ENCODE results near the gene THBD. TPM values are rescaled to one million over a fixed set of nuclear protein-coding genes. Genes with fewer than 3 reads are reported as not detected.

Gene THBD
- total and polyA plus RNA-seq, 2 donors (not counting 1 experiment from before 2014, with no cell fraction given) = 0.99 to 8.4 TPM

DNA sequence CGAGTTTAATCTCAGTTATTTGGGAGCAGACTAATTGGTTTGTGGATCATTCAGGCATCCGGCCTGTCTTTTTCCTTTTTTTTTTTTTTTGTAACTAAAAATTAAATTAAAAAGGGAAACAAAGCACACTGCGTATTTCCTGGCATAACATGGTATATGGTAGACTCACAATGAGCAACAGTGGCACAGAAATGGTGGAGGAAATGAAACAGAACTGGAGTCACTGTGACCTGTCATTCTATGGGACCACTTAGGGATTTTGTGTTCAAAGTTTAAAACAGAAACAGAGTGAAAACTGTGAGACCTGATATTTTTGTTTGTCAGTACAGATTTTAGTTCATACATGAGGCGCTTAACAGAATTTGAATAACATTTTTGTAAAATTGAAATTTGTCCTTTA, 41.4 kb upstream of the THBD start:
- TF ChIP-seq, protein P1, sequence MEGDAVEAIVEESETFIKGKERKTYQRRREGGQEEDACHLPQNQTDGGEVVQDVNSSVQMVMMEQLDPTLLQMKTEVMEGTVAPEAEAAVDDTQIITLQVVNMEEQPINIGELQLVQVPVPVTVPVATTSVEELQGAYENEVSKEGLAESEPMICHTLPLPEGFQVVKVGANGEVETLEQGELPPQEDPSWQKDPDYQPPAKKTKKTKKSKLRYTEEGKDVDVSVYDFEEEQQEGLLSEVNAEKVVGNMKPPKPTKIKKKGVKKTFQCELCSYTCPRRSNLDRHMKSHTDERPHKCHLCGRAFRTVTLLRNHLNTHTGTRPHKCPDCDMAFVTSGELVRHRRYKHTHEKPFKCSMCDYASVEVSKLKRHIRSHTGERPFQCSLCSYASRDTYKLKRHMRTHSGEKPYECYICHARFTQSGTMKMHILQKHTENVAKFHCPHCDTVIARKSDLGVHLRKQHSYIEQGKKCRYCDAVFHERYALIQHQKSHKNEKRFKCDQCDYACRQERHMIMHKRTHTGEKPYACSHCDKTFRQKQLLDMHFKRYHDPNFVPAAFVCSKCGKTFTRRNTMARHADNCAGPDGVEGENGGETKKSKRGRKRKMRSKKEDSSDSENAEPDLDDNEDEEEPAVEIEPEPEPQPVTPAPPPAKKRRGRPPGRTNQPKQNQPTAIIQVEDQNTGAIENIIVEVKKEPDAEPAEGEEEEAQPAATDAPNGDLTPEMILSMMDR (conservative IDR thresholded peaks at IDR 0.05 in 1 of 2, IDR thresholded peaks at IDR 0.05 in 1 of 2; ENCODE audit: low read depth in 1 of 2, low read length in 2 of 2) = no peak
- TF ChIP-seq EZH2 (IDR thresholded peaks at IDR 0.05; ENCODE audit: low read length, missing control alignments) = no peak
- Histone ChIP-seq H4K20me1 (ENCODE audit: control insufficient read depth, extremely low read depth, insufficient read depth, low read length) (no peaks in the 10 kb centered on the region), H3K4me3 (replicated peaks in 1 of 4; ENCODE audit: control extremely low read depth in 1 of 4, insufficient read depth in 1 of 4, low read depth in 3 of 4, low read length in 4 of 4) (no peak overlapping the region), H3K4me2 (ENCODE audit: extremely low read depth, insufficient read depth, low read length) (no peak overlapping the region), H3K4me1 (ENCODE audit: control insufficient read depth, extremely low read depth, insufficient read depth, low read length) (no peaks in the 10 kb centered on the region), H3K27ac (ENCODE audit: insufficient read depth, low read length) (no peak overlapping the region), H3K9me3 (ENCODE audit: control insufficient read depth, insufficient read depth, low read depth, low read length) (no peaks in the 10 kb centered on the region), H3K27me3 (ENCODE audit: control insufficient read depth, insufficient read depth, low read length) (peaks cover 6% of the 10 kb centered on the region), H3K36me3 (ENCODE audit: control insufficient read depth, insufficient read depth, low read length) (no peaks in the 10 kb centered on the region), H3K9ac (ENCODE audit: insufficient read depth, low read length) (no peak overlapping the region), H3K79me2 (ENCODE audit: control insufficient read depth, insufficient read depth, low read length) (no peaks in the 10 kb centered on the region), H2AFZ (ENCODE audit: low read length) (no peak overlapping the region)
- no peak for DNase-seq (ENCODE audit: low read depth in 2 of 2)

DNA sequence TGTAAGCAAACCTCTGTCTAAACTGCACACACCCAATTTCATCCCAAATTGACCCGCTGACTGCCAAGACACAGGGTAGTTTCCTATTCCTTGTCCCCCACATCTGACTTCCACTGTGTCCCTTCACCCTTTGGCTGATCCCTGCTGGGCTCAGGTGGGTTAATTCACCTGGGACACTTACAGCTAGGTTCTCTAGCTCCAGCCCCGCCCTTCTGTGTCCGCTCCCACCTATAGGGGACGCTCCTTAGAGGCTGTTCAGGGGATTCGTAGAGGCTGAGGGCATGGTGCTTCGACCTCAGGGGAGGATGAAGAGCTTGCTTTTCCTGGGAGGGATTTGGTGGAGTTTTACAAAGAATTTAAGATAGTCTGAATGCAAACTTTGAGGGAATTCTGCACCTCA, 40.7 kb upstream of the THBD start:
- H3K79me2 ChIP-seq (ENCODE audit: control insufficient read depth, insufficient read depth, low read length) = no peaks in the 10 kb centered on the region
- no peak overlapping the region for H2AFZ ChIP-seq (ENCODE audit: low read length)
- H3K27ac ChIP-seq (ENCODE audit: insufficient read depth, low read length) = no peak overlapping the region
- no peak overlapping the region for H3K4me2 ChIP-seq (ENCODE audit: extremely low read depth, insufficient read depth, low read length)
- no peaks in the 10 kb centered on the region for H3K9me3 ChIP-seq (ENCODE audit: control insufficient read depth, insufficient read depth, low read depth, low read length)
- H3K4me1 ChIP-seq (ENCODE audit: control insufficient read depth, extremely low read depth, insufficient read depth, low read length) = no peaks in the 10 kb centered on the region
- no peak for DNase-seq (ENCODE audit: low read depth in 2 of 2)
- H3K9ac ChIP-seq (ENCODE audit: insufficient read depth, low read length) = no peak overlapping the region
- H3K27me3 ChIP-seq (ENCODE audit: control insufficient read depth, insufficient read depth, low read length) = peaks cover 6% of the 10 kb centered on the region
- TF ChIP-seq EZH2 (IDR thresholded peaks at IDR 0.05; ENCODE audit: low read length, missing control alignments) = no peak
- TF ChIP-seq, protein P1 (conservative IDR thresholded peaks at IDR 0.05 in 1 of 2, IDR thresholded peaks at IDR 0.05 in 1 of 2; ENCODE audit: low read depth in 1 of 2, low read length in 2 of 2) = no peak
- no peaks in the 10 kb centered on the region for H4K20me1 ChIP-seq (ENCODE audit: control insufficient read depth, extremely low read depth, insufficient read depth, low read length)
- H3K36me3 ChIP-seq (ENCODE audit: control insufficient read depth, insufficient read depth, low read length) = no peaks in the 10 kb centered on the region
- no peak overlapping the region for H3K4me3 ChIP-seq (replicated peaks in 1 of 4; ENCODE audit: control extremely low read depth in 1 of 4, insufficient read depth in 1 of 4, low read depth in 3 of 4, low read length in 4 of 4)

- H3K4me2 ChIP-seq (ENCODE audit: extremely low read depth, insufficient read depth, low read length) = no peak overlapping the region
- H4K20me1 ChIP-seq (ENCODE audit: control insufficient read depth, extremely low read depth, insufficient read depth, low read length) = no peaks in the 10 kb centered on the region
- no peak overlapping the region for H3K4me3 ChIP-seq (replicated peaks in 1 of 4; ENCODE audit: control extremely low read depth in 1 of 4, insufficient read depth in 1 of 4, low read depth in 3 of 4, low read length in 4 of 4)
- no peaks in the 10 kb centered on the region for H3K27me3 ChIP-seq (ENCODE audit: control insufficient read depth, insufficient read depth, low read length)
- no peaks in the 10 kb centered on the region for H3K79me2 ChIP-seq (ENCODE audit: control insufficient read depth, insufficient read depth, low read length)
- H3K36me3 ChIP-seq (ENCODE audit: control insufficient read depth, insufficient read depth, low read length) = no peaks in the 10 kb centered on the region
- no peak overlapping the region for H3K9ac ChIP-seq (ENCODE audit: insufficient read depth, low read length)
- TF ChIP-seq, protein P1 (conservative IDR thresholded peaks at IDR 0.05 in 1 of 2, IDR thresholded peaks at IDR 0.05 in 1 of 2; ENCODE audit: low read depth in 1 of 2, low read length in 2 of 2) = no peak
- TF ChIP-seq EZH2 (IDR thresholded peaks at IDR 0.05; ENCODE audit: low read length, missing control alignments) = no peak
- H2AFZ ChIP-seq (ENCODE audit: low read length) = no peak overlapping the region
- no peak overlapping the region for H3K27ac ChIP-seq (ENCODE audit: insufficient read depth, low read length)
- no peaks in the 10 kb centered on the region for H3K9me3 ChIP-seq (ENCODE audit: control insufficient read depth, insufficient read depth, low read depth, low read length)
- DNase-seq (ENCODE audit: low read depth in 2 of 2) = no peak
- no peaks in the 10 kb centered on the region for H3K4me1 ChIP-seq (ENCODE audit: control insufficient read depth, extremely low read depth, insufficient read depth, low read length)
Measured at GRCh38 chr20:23088866-23089265, 39.4 kb upstream of the THBD start.
